GM12892 (cell line): ENCODE measurements around the gene KIF17.

ENCODE experiments used
- POLR2A ChIP-seq: IDR thresholded peaks from 2 replicates; pipeline ENCODE4 v1.6.1; 2011; ENCODE audit warnings: low read depth, low read length, control low read depth
- POLR2AphosphoS5 ChIP-seq: IDR thresholded peaks from 2 replicates; pipeline ENCODE4 v1.6.1; 2011; ENCODE audit warnings: low read depth, low read length, control low read depth

- TF ChIP-seq POLR2A (no peak), POLR2AphosphoS5 (no peak)
Observed at GRCh38 chr1:20709868-20710267, 7.9 kb downstream of the KIF17 start.
